GM18517 (cell line): Measurements from ENCODE around the gene GTF2I.
"Not testable (repeated sequence)": the region's sequence is repeated elsewhere in the genome, so short reads cannot be mapped to it uniquely, and the experiment has no call there.

Experiments used
- ATAC-seq: cut with Tn5 transposase; IDR thresholded peaks from one replicate; pipeline ENCODE4 v1.9.1; 2021; ENCODE audit warnings: mild to moderate bottlenecking, moderate library complexity; ENCODE audit not compliant: unreplicated experiment

GTF2I gene

DNA sequence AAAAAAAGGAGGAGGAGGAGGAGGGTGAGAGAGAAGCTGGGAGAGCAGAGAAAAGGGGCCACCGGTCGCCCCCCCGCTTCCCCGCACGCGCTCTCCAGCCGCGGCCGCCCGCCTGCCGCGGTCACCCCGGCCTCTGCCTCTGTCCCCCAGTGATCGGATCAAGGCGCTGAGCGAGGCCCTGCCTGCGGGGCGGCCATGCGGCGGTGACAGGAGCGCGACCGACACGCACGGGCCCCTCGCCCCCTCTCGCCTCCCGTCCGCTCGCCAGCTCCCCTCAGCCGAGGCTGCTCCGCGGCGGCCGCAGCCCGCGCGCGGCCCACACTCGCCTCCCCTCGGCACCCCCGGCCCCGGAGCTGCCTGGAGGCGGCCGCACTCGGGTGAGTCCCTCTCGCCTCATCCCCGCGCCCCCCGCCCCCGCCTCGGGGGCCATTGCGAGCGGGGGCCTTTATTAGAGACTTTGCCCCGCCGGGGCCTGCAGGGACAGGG is at the start of gene GTF2I:
TSS of gene GTF2I (plus strand) at position 27 of the 486 bp plus-strand sequence. CDS start 31,411 bp downstream, outside the sequence.
- ATAC-seq: peak; percentile 21

GRCh38 chr7:74612015-74612829 is 45.3 kb upstream of the GTF2I start:
- no peak for ATAC-seq

GRCh38 chr7:74615933-74616780 is 41.4 kb upstream of the GTF2I start:
- ATAC-seq: no peak

GRCh38 chr7:74617180-74617744 is 40.3 kb upstream of the GTF2I start:
- ATAC-seq: no peak

GRCh38 chr7:74619235-74619860 is 38.2 kb upstream of the GTF2I start:
- no peak for ATAC-seq

DNA sequence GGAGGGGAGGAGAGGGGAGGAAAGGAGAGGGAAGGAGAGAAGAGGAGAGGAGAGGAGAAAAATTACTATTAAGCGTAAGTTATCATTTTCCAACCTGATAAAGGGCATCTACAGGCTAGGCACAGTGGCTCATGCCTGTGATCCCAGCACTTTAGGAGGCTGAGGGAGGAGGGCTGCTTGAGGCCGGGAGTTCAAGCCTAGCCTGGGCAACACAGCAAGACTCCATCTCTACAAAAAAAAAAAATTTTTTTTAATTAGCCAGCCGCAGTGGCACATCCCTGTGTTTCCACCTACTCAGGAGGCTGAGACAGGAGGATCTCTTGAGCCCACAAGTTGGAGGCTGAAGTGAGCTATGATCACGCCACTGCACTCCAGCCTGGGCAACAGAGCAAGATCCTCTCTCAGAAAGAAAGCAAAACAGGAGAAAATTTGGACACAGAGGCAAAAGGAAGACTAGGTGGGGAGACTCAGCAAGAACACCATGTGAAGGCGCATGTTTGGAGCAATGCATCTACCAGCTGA is 35.2 kb upstream of the GTF2I start:
- ATAC-seq: no peak

GRCh38 chr7:74623135-74623534 is 34.4 kb upstream of the GTF2I start:
- ATAC-seq: no peak

- ATAC-seq: no peak
These were observed 32.1 kb upstream of the GTF2I start for GRCh38 chr7:74625446-74625845.

- ATAC-seq: no peak
These were observed 29.7 kb upstream of the GTF2I start for GRCh38 chr7:74627661-74628411.

DNA sequence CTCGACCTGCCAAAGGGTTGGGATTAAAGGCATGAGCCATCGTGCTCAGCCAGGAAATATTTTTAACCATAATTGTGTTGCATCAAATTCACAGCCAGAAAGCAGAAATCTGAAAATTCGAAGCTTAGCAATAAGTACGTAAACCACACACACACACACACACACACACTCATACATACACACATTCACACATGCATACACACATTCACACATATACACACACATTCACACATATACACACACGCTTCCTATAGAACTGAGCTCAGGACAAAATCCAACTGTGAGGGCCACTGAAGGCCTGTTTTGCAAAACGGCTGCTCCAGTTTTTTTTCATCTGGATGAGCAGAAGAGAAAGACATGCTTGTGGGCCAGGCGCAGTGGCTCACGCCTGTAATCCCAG is 25.0 kb upstream of the GTF2I start:
- no peak for ATAC-seq

DNA sequence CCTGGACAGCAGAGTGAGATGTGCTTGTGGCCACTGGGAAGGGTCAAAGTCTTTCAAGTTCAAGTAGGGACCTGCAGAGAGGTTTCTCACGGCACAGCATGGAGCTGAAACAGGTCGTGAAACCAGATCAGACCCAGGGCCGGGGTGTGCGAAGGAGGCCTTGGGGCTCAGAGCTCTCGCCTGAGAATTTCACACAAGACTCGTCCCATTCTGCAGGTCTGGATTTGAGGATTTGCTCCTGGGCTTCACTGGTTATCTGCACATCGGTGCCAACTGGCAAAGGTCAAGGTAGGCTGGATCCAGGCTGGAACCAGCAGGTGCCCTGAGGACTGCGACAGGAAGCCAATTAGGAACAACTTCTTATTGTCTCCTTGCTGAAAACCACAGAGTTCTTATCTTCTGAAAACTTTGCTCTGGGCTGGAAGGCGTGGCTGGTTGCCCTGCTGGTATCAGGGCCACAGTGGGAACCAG is 24.0 kb upstream of the GTF2I start:
- ATAC-seq: no peak

GRCh38 chr7:74637745-74638144 is 19.8 kb upstream of the GTF2I start:
- ATAC-seq: no peak

GRCh38 chr7:74650055-74650454 is 7.5 kb upstream of the GTF2I start:
- ATAC-seq: peak; percentile 74

GRCh38 chr7:74650493-74651132 is 6.9 kb upstream of the GTF2I start:
- ATAC-seq: peak; percentile 52

DNA sequence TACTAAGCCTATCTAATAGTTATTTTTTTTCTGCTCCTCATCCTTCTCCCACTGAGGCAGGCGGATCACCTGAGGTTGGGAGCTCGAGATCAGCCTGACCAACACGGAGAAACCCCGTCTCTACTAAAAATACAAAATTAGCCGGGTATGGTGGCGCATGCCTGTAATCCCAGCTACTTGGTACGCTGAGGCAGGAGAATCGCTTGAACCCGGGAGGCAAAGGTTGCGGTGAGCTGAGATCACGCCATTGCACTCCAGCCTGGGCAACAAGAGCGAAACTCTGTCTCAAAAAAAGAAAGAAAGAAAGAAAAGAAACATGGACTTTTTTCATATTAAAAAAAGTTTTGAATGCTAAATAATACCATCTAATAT is 6.4 kb upstream of the GTF2I start:
- not testable (repeated sequence) for ATAC-seq

- ATAC-seq: no peak
These were observed 3.8 kb upstream of the GTF2I start for GRCh38 chr7:74653686-74654181.

DNA sequence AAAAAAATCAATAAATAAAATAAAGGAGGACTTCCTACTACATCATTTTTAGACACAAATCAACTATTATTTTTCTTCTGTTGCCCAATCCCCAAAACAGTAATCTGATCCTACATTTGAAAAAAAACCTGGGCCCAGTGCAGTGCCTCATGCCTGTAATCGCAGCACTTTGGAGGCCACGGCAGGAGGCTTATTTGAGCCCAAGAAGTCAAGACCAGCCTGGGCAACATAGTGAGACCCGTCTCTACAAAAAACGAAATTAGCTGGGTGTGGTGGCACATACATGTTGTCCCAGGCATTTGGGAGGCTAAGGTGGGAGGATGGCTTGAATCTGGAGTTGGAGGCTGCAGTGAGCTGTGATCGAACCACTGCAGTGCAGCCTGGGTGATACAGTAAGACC is 2.7 kb upstream of the GTF2I start:
- no peak for ATAC-seq

DNA sequence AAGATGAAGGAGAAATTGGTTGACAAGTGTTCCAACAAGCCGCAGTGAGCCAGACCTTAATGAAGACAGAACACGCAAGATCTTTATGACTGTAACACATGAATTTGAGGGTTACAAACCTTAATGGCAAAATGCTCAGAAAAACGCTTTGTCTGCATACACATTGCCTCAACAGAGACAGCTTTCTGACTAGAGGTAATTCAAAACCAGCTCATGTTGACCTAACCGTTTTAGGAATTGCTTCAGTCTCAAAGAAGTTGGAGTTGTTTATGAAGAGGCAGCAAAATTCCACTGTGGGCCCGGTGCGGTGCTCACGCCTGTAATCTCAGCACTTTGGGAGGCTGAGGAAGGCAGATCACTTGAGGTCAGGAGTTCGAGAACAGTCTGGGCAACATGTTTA is 2.2 kb upstream of the GTF2I start:
- ATAC-seq: no peak

- ATAC-seq: no peak
These were observed 1.6 kb upstream of the GTF2I start for GRCh38 chr7:74655768-74656440.
